ENCODE measurements around the gene STK32B. TPM values are rescaled to one million over a fixed set of nuclear protein-coding genes. Genes with fewer than 3 reads are reported as not detected.

The STK32B gene
- polyA plus RNA-seq, 1 experiment = 4.3 TPM

GRCh38 chr4:5409972-5410618, 358.8 kb downstream of the STK32B start:
- Histone ChIP-seq H3K4me3 (ENCODE audit: low read depth, low read length) (no peak overlapping the region), H3K27me3 (ENCODE audit: control insufficient read depth, insufficient read depth, low read length) (peaks cover 5% of the 10 kb centered on the region), H3K9me3 (ENCODE audit: control insufficient read depth, insufficient read depth, low read length) (peaks cover 8% of the 10 kb centered on the region), H3K27ac (ENCODE audit: low read depth, low read length) (no peak overlapping the region)
- TF ChIP-seq CTCF (IDR thresholded peaks at IDR 0.05; ENCODE audit: low read depth, low read length) = peak; percentile 27
- ChIA-PET POLR2A (no interaction called here), CTCF (interaction anchor here (0.5 to 3.0 kb wide), 2 partner anchors 10 to 380 kb away, joined by 4 to 21 read pairs; no protein-coding TSS in a partner anchor)
- no peak for DNase-seq (ENCODE audit: low read depth, low spot score)

GRCh38 chr4:5412296-5412695, 361.0 kb downstream of the STK32B start:
- H3K27ac ChIP-seq (ENCODE audit: low read depth, low read length) = no peak overlapping the region
- peaks cover 5% of the 10 kb centered on the region for H3K27me3 ChIP-seq (ENCODE audit: control insufficient read depth, insufficient read depth, low read length)
- TF ChIP-seq CTCF (IDR thresholded peaks at IDR 0.05; ENCODE audit: low read depth, low read length) = no peak
- H3K9me3 ChIP-seq (ENCODE audit: control insufficient read depth, insufficient read depth, low read length) = peaks cover 4% of the 10 kb centered on the region; the same call in 1 of the 2 replicates
- POLR2A ChIA-PET = no interaction called here
- CTCF ChIA-PET = interaction anchor here (3.0 kb wide), 1 partner anchor 13 kb away, joined by 15 read pairs; no protein-coding TSS in a partner anchor
- DNase-seq (ENCODE audit: low read depth, low spot score) = no peak
- H3K4me3 ChIP-seq (ENCODE audit: low read depth, low read length) = no peak overlapping the region

- Histone ChIP-seq H3K4me3 (ENCODE audit: low read depth, low read length) (no peak overlapping the region), H3K9me3 (ENCODE audit: control insufficient read depth, insufficient read depth, low read length) (peaks cover 4% of the 10 kb centered on the region; the same call in 1 of the 2 replicates), H3K27ac (ENCODE audit: low read depth, low read length) (no peak overlapping the region), H3K27me3 (ENCODE audit: control insufficient read depth, insufficient read depth, low read length) (peaks cover 5% of the 10 kb centered on the region)
- TF ChIP-seq CTCF (IDR thresholded peaks at IDR 0.05; ENCODE audit: low read depth, low read length) = no peak
- POLR2A ChIA-PET = no interaction called here
- CTCF ChIA-PET = interaction anchor here (3.0 kb wide), 1 partner anchor 13 kb away, joined by 15 read pairs; no protein-coding TSS in a partner anchor
- DNase-seq (ENCODE audit: low read depth, low spot score) = no peak
Observed at GRCh38 chr4:5412751-5413150, 361.5 kb downstream of the STK32B start.

GRCh38 chr4:5416637-5417036, 365.4 kb downstream of the STK32B start:
- no peak for TF ChIP-seq CTCF (IDR thresholded peaks at IDR 0.05; ENCODE audit: low read depth, low read length)
- POLR2A ChIA-PET = no interaction called here
- Histone ChIP-seq H3K27me3 (ENCODE audit: control insufficient read depth, insufficient read depth, low read length) (peaks cover 10% of the 10 kb centered on the region), H3K27ac (ENCODE audit: low read depth, low read length) (no peak overlapping the region), H3K9me3 (ENCODE audit: control insufficient read depth, insufficient read depth, low read length) (peaks cover 4% of the 10 kb centered on the region; the same call in 1 of the 2 replicates), H3K4me3 (ENCODE audit: low read depth, low read length) (no peak overlapping the region)
- CTCF ChIA-PET = no interaction called here
- DNase-seq (ENCODE audit: low read depth, low spot score) = no peak

- Histone ChIP-seq H3K4me3 (ENCODE audit: low read depth, low read length) (no peak overlapping the region), H3K27ac (ENCODE audit: low read depth, low read length) (no peak overlapping the region), H3K27me3 (ENCODE audit: control insufficient read depth, insufficient read depth, low read length) (peaks cover 5% of the 10 kb centered on the region), H3K9me3 (ENCODE audit: control insufficient read depth, insufficient read depth, low read length) (peaks cover 4% of the 10 kb centered on the region; the same call in 1 of the 2 replicates)
- DNase-seq (ENCODE audit: low read depth, low spot score) = no peak
- ChIA-PET CTCF (no interaction called here), POLR2A (no interaction called here)
- no peak for TF ChIP-seq CTCF (IDR thresholded peaks at IDR 0.05; ENCODE audit: low read depth, low read length)
Observed at GRCh38 chr4:5420266-5420665, 369.0 kb downstream of the STK32B start.

All from AG04450 (cell line).